ENCODE results near the gene ABCB8.

- TF ChIP-seq CTCF (IDR thresholded peaks at IDR 0.05) (no peak), EZH2 (IDR thresholded peaks at IDR 0.05) (no peak)
These were observed 41.7 kb upstream of the ABCB8 start for GRCh38 chr7:150986556-150986955.

Measured in neural progenitor cell (in vitro differentiated cells).